HL-60/S4 (cell line): ENCODE results near the gene ZCCHC10.
"Not testable (repeated sequence)": the region's sequence is repeated elsewhere in the genome, so short reads cannot be mapped to it uniquely, and the experiment has no call there.

Experiments
- in situ Hi-C: fragments of 300-500 bp; cut with MboI; formaldehyde crosslinking; loops from 2 replicates; pipeline ENCODE4 v1.14.3; 2022; ENCODE audit warnings: low sequenced_read_pairs

ZCCHC10 gene

DNA sequence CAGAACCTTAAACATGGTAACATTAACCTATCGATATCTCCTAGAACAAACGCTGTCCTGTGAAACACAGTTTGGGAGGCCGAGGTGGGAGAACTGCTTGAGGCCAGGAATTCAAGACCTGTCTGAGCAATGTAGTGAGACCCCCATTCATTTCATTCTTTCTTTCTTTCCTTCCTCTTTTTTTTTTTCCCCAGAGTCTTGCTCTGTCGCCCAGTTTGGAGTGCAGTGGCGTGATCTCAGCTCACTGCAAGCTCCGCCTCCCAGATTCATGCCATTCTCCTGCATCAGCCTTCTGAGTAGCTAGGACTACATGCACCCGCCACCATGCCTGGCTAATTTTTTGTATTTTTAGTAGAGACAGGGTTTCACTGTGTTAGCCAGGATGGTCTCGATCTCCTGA is 20.2 kb upstream of the ZCCHC10 start:
- in situ Hi-C loops: not testable (repeated sequence)

- in situ Hi-C loops: no loop called here
These were observed 15.6 kb upstream of the ZCCHC10 start for GRCh38 chr5:133041910-133042309.

DNA sequence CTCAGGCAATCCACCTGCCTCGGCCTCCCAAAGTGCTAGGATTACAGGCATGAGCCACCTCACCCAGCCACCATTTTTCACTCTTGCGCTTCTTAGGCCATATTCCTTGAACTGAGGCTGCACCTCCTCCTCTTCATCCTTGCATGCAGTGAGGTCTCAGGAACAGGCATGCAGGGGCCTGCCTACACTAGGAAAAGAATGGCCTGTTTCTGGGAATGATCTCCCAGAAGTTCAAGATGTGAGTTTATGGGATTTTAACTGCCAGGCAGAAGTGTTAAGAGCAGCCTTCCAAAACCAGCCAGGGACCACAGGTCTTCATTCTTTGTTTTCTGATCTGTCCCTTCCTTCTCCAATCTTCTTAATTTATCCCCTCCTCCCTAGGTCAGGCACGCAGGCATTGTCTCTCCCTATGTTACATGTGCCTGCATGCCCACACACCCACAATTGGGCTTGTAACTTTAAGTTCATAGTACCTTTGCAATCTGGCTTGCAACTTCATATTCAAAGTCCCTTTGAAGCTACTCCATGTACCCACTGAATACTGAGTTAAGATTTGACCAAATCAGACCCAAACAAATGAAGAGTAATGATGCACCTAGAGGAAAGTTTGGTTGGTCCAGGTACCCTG is 14.9 kb upstream of the ZCCHC10 start:
- in situ Hi-C loops: no loop called here

- in situ Hi-C loops: not testable (repeated sequence)
These were observed 10.3 kb upstream of the ZCCHC10 start for GRCh38 chr5:133036677-133037076.

DNA sequence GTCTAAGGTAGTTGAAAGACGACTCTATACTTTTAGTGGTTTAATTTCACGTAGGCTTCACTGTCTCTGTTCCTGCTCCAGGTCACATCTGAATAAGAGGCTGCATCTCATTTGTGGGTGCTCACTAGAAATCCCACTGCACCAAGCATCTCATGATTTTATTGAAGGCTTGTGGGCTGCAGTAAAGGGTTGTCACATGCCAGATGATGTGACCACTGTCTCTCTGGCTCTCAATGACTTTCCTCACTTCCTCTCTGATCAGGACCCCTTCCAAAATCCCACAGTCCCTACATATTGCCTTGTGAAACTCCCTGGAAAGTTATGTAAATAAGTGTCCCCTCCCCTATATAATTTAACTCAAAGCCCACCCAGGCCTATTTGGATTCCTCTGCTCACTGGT is 8.9 kb upstream of the ZCCHC10 start:
- in situ Hi-C loops: no loop called here

GRCh38 chr5:133034064-133034463 is 7.7 kb upstream of the ZCCHC10 start:
- in situ Hi-C loops: no loop called here

DNA sequence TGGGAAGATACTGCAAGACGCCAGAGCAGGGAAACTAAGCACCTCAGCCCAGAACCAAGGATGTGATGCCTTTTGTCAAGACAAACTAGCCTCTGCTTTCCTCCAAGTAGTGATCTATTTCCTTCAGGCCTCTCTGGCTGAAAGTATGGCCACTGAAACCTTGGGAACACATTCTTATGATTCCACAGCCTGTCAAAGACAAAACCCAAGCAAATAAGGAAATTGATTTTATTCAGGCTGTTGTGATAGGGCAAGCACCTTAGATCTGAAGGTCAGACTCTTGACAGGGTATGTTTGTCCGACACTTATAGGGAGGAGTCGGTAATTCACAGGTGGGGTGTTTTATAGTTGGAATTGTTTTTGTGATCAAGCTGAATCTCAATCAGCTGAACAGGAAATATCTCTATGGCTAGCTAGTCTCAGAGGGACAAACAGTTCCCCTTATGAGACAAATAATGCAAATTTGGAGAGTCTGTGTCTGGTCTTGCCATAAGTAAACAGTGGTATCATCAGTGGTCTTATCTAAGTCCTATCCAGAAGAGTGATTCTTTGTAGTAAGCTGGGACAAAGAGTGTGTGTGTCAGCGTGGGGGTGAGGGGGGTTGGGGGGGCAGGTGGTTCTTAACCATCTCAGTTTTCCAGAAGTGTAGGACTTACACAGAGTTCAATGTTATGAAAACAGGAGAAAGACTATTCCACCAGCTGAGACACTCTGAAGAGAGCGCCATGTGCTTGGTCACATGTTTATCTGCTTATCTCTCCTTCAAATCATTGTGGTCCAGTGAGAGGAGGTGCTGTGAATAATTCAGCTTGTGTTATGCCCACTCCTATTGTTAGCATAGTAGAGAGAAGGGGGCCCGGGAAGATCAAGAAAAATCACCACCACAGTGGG is 6.7 kb upstream of the ZCCHC10 start:
- in situ Hi-C loops: no loop called here

GRCh38 chr5:133030343-133031005 is 4.1 kb upstream of the ZCCHC10 start:
- in situ Hi-C loops: no loop called here

- in situ Hi-C loops: no loop called here
These were observed 3.1 kb upstream of the ZCCHC10 start for GRCh38 chr5:133029416-133029815.

GRCh38 chr5:133026664-133027153 is 360 bp upstream of the ZCCHC10 start:
- in situ Hi-C loops: no loop called here

GRCh38 chr5:133019471-133019870 is 6.9 kb downstream of the ZCCHC10 start:
- in situ Hi-C loops: not testable (repeated sequence)

DNA sequence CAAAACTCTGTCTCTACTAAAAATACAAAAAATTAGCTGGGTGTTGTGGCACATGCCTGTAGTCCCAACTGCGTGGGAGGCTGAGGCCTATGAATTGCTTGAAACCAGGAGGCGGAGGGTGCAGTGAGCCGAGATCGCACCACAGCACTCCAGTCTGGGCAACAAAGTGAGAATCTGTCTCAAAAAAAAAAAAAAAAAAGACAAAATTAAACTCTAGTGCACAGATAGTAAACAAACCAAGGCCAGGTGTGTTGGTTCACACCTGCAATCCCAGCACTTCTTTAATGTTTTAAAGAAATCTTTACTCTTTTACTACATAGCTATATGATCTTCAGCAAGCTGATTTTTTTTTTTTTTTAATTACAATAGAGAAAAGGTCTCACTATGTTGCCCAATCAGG is 8.4 kb downstream of the ZCCHC10 start:
- in situ Hi-C loops: no loop called here

DNA sequence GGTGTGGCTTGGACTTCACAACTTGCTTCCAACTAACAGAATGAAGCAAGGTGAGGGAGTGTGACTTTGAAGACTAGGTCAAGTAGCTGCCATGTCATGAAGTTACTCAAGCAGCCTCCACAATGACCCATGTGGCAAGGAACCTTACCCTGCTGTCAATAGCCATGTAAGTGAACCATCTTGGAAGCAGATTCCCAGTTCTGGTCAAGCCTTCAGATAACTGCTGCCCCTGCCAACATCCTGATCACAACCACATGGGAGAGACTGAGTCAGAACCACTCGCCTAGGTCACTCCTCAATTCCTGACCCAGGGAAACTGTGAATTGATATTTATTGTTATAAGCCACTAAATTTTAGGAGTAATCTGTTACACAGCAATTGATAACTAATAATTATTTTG is 10.9 kb downstream of the ZCCHC10 start:
- in situ Hi-C loops: no loop called here

GRCh38 chr5:133008455-133008854 is 17.9 kb downstream of the ZCCHC10 start:
- in situ Hi-C loops: not testable (repeated sequence)

DNA sequence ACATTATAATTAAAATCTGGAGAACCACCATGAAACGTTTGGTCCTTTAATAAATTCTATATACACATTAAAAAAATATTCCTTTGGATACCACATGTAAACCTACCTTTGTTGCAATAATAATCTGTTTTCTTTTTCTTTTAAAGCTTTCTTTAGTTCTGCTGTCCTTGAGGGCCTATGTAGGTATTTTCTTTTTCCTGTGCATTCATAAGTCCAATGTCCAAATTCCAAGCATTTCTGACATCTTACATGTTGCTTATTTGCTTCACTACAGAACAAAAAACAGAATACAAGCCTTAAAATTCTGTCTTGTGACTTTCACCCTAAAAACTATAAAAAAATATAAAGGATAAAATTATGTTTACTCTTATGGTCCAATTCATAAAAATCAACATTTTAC is 19.7 kb downstream of the ZCCHC10 start:
- in situ Hi-C loops: no loop called here

DNA sequence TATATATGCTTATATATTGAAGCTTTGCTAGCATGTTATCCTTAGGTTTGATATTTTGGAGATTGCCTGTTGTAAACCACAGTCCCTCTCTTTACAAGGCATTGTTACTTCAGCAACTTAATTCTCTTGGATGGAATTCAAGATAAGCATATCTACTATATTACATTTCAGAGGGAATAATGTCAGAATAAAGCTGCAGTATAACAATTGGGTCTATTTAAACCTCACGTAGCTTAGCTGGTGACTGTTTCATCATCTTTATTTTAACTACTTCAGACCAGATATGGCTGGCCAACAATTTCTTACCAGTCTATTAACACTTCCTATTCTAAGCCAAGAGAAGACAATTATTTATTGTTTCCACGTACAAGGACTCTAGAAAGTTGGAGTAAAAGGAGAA is 27.1 kb downstream of the ZCCHC10 start:
- in situ Hi-C loops: no loop called here

DNA sequence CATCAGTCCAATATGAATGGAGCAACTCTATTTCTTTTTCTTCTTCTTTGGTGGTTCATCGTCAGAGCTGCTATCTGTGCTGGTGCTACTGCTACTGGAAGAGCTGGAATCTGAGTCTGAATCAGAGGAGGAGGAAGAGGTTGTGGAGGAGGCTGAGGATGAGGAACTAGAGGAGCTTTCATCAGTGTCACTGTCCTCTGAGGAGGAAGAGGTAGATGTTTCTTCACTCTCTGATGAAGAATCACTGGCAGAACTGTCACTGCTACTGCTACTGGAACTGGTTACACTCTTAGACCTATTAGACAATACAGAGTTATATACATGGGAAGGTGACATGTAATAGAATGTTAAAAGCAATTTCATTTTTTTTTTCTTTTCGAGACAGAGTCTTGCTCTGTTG is 27.8 kb downstream of the ZCCHC10 start:
- in situ Hi-C loops: no loop called here

DNA sequence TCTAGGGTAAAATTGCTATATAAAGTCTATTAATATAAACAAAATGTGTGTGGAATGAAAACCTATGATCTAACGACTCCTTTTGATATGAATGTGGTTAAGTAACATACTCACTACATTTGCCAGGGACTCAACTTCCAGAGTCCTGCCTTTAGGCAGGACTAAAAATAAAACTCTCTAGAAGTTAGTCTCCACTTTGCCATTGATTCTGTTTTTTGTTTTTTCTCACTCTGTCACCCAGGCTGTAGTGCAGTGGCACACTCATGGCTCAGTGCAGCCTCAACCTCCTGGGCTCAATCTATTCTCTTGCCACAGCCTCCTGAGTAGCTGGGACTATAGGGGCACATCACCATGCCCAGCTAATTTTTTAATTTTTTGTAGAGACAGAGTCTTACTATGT is 30.0 kb downstream of the ZCCHC10 start:
- in situ Hi-C loops: no loop called here

GRCh38 chr5:132987531-132988408 is 38.6 kb downstream of the ZCCHC10 start:
- in situ Hi-C loops: no loop called here

- in situ Hi-C loops: not testable (repeated sequence)
These were observed 43.4 kb downstream of the ZCCHC10 start for GRCh38 chr5:132982971-132983370.

- in situ Hi-C loops: no loop called here
These were observed 45.1 kb downstream of the ZCCHC10 start for GRCh38 chr5:132981288-132981687.
